A673 (cell line): ENCODE results near the gene IPPK.

ENCODE experiments used
- CTCF ChIP-seq: fragments of 300-800, 200-600 bp; sonication (generic); conservative IDR thresholded peaks from 2 replicates; pipeline ENCODE4 v1.5.1; 2017; ENCODE audit warnings: low read depth, mild to moderate bottlenecking, antibody characterized with exemption, low read length, moderate library complexity, mixed read lengths
- EZH2 ChIP-seq: fragments of 200-600 bp; sonication (generic); IDR thresholded peaks from 2 replicates; pipeline ENCODE4 v1.6.1; 2017; ENCODE audit warnings: borderline replicate concordance, low read depth, mild to moderate bottlenecking, mixed read lengths, antibody characterized with exemption, low read length; ENCODE audit not compliant: poor library complexity, severe bottlenecking

- TF ChIP-seq EZH2 (no peak), CTCF (no peak)
These were observed 24.9 kb downstream of the IPPK start for GRCh38 chr9:92645041-92645440.
